ENCODE results near the gene NEK7. TPM values are rescaled to one million over a fixed set of nuclear protein-coding genes. Genes with fewer than 3 reads are reported as not detected.
"Not testable (repeated sequence)": the region's sequence is repeated elsewhere in the genome, so short reads cannot be mapped to it uniquely, and the experiment has no call there.

The NEK7 gene
- total RNA-seq, 1 donor from 2014 or later: 63.2 TPM

DNA sequence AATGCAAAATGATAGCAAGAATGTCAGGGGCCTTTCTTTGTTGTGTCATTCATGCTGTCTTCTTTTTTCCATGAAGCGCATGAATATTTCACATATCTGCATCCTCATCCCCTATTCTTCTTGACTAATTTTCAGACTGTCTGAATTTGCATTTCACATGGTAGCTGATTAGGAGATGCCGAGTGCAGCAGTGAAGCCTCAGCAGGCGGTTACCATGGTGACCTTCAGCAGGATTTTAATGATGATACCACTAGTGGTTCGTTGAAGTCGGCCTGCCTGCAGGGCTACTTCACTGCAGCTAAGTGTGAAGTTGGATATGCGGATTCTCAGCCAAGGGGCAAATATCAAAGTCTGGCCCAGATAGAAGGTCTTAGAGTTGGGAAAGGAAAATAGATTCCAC is 141.8 kb downstream of the NEK7 start:
- Mint-ChIP-seq H3K36me3 (peaks cover 20% of the 10 kb centered on the region), H3K27me3 (ENCODE audit: low read depth) (no peaks in the 10 kb centered on the region), H3K27ac (no peak overlapping the region), H3K4me1 (peaks cover 12% of the 10 kb centered on the region), H3K4me3 (no peak overlapping the region), H3K9me3 (no peaks in the 10 kb centered on the region)
- no peak for DNase-seq (ENCODE audit: low spot score in 2 of 2, unreplicated experiment in 2 of 2)
- TF ChIP-seq, protein P1, sequence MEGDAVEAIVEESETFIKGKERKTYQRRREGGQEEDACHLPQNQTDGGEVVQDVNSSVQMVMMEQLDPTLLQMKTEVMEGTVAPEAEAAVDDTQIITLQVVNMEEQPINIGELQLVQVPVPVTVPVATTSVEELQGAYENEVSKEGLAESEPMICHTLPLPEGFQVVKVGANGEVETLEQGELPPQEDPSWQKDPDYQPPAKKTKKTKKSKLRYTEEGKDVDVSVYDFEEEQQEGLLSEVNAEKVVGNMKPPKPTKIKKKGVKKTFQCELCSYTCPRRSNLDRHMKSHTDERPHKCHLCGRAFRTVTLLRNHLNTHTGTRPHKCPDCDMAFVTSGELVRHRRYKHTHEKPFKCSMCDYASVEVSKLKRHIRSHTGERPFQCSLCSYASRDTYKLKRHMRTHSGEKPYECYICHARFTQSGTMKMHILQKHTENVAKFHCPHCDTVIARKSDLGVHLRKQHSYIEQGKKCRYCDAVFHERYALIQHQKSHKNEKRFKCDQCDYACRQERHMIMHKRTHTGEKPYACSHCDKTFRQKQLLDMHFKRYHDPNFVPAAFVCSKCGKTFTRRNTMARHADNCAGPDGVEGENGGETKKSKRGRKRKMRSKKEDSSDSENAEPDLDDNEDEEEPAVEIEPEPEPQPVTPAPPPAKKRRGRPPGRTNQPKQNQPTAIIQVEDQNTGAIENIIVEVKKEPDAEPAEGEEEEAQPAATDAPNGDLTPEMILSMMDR (IDR thresholded peaks at IDR 0.05; ENCODE audit: unreplicated experiment): no peak

DNA sequence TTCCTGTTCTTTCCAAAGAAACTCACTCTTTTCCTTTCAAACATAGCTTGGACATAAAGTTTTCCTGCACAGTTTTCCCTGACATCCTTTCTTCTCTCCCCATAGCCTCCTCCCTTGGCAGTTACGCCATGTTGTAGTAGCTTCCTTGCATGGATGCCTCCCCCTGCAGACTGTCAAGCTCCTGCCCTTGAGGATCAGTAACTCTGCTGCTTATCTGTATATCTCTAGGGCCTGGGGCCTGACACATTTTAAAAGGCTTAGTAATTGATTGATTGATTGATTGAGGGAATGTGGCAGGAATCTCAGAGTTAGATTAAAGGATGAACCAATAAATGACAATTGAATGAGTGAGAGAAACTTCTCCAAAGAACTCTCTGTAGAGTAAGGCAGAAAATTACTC is 143.7 kb downstream of the NEK7 start:
- TF ChIP-seq, protein P1 (IDR thresholded peaks at IDR 0.05; ENCODE audit: unreplicated experiment): no peak
- no peak overlapping the region for H3K27ac Mint-ChIP-seq
- H3K4me3 Mint-ChIP-seq: no peak overlapping the region
- H3K27me3 Mint-ChIP-seq (ENCODE audit: low read depth): no peaks in the 10 kb centered on the region
- H3K9me3 Mint-ChIP-seq: no peaks in the 10 kb centered on the region
- no peak for DNase-seq (ENCODE audit: low spot score in 2 of 2, unreplicated experiment in 2 of 2)
- peaks cover 12% of the 10 kb centered on the region for H3K4me1 Mint-ChIP-seq
- peaks cover 20% of the 10 kb centered on the region for H3K36me3 Mint-ChIP-seq

DNA sequence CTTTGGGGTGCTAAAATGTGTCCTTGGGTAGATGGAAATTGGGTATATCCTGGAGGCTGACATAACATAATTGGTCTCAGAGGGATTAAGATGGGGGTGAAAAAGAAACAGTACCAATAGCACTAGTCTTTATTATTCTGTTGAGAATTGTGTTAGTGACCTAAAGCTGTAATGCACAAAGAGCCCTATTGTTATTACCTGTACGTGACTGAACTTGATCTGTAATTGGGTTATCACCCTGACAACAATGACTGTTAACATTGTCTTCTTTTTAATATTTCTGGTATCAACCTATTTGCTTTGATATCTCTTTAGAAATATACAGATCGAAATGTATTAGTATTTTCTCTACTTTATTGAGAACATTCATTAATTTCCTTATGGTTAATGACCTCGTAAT is 147.6 kb downstream of the NEK7 start:
- no peaks in the 10 kb centered on the region for H3K9me3 Mint-ChIP-seq
- H3K4me3 Mint-ChIP-seq: no peak overlapping the region
- H3K36me3 Mint-ChIP-seq: peaks cover 19% of the 10 kb centered on the region
- H3K27me3 Mint-ChIP-seq (ENCODE audit: low read depth): no peaks in the 10 kb centered on the region
- no peak for DNase-seq (ENCODE audit: low spot score in 2 of 2, unreplicated experiment in 2 of 2)
- H3K27ac Mint-ChIP-seq: no peak overlapping the region
- H3K4me1 Mint-ChIP-seq: peaks cover 22% of the 10 kb centered on the region
- TF ChIP-seq, protein P1 (IDR thresholded peaks at IDR 0.05; ENCODE audit: unreplicated experiment): no peak

DNA sequence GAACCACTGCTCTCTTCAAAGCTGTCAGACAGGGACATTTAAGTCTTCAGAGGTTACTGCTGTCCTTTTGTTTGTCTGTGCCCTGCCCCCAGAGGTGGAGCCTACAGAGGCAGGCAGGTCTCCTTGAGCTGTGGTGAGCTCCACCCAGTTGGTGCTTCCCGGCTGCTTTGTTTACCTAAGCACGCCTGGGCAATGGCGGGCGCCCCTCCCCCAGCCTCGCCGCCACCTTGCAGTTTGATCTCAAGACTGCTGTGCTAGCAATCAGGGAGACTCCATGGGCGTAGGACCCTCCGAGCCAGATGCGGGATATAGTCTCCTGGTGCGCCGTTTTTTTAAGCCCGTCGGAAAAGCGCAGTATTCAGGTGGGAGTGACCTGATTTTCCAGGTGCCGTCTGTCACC is 158.0 kb downstream of the NEK7 start:
- H3K9me3 Mint-ChIP-seq; H3K4me1 Mint-ChIP-seq; H3K27me3 Mint-ChIP-seq (ENCODE audit: low read depth); DNase-seq (ENCODE audit: low spot score in 2 of 2, unreplicated experiment in 2 of 2); H3K4me3 Mint-ChIP-seq; H3K27ac Mint-ChIP-seq: not testable (repeated sequence)
- peaks cover 50% of the 10 kb centered on the region for H3K36me3 Mint-ChIP-seq

DNA sequence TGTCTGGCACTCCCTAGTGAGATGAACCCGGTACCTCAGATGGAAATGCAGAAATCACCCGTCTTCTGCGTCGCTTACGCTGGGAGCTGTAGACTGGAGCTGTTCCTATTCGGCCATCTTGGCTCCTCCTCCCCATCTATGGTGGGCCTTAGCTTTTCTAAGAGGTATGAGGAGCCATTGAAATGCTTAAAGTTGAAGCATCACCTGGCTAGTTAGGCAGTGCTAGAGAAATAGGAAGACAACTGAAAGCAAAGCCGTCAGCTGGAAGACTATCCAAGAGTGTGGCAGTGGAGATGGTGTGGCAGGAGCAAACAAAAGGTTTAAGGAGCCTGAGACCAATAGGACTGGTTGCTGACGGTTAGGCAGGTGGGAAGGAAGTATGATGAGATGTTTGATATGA is 158.5 kb downstream of the NEK7 start:
- not testable (repeated sequence) for DNase-seq (ENCODE audit: low spot score in 2 of 2, unreplicated experiment in 2 of 2); H3K4me1 Mint-ChIP-seq; H3K4me3 Mint-ChIP-seq; H3K27ac Mint-ChIP-seq; H3K27me3 Mint-ChIP-seq (ENCODE audit: low read depth); H3K9me3 Mint-ChIP-seq
- peaks cover 45% of the 10 kb centered on the region for H3K36me3 Mint-ChIP-seq

DNA sequence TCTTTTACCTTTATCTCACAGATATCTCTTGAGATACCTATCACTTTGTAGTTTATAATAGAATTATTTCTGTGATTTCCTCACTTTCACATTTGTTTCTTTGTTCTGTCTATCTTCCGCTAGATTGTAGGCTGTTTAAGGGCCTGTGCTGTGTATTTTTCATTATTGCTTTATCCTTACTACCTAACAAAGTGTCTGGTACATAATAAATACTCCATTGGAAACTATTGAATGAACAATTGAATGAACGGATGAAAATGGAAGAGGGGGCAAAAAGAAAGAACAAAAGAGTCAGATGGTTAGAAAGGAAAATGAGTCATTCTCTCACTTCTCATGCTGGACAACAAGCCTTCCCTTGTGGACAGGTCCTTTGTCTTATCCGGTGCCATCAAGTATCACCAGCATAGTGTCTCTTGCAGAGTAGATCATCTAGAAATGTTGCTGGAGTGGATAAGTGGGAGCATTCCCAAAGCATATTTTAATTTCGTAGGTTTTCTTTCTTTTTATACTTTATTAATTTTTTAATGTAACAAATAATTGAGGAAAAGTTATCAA is 159.8 kb downstream of the NEK7 start:
- Mint-ChIP-seq H3K4me3 (no peak overlapping the region), H3K27me3 (ENCODE audit: low read depth) (no peaks in the 10 kb centered on the region), H3K27ac (peak overlapping the region; percentile 8), H3K36me3 (peaks cover 39% of the 10 kb centered on the region), H3K4me1 (no peaks in the 10 kb centered on the region), H3K9me3 (peaks cover 4% of the 10 kb centered on the region)
- TF ChIP-seq, protein P1 (IDR thresholded peaks at IDR 0.05; ENCODE audit: unreplicated experiment): no peak
- DNase-seq (ENCODE audit: low spot score in 2 of 2, unreplicated experiment in 2 of 2): no peak

DNA sequence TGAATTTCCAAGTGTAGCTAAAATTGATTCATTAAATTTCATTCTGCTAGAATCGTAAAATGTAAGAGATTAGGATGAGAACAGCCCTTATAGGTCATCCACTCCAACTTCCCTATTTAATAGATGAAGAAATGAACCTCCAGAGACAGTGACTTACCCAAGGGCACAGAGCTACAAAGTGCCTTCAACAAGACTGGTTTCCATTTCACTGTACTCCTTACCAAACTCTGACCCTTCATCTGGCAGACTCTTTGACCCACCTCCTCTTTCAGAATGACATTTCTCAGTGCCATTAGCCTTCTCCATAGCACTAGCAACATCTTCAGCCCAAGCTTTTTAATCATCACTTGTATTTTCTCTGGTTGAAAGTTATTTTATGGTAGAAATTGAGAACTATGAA is 161.3 kb downstream of the NEK7 start:
- H3K9me3 Mint-ChIP-seq: no peaks in the 10 kb centered on the region
- H3K27ac Mint-ChIP-seq: no peak overlapping the region
- H3K27me3 Mint-ChIP-seq (ENCODE audit: low read depth): no peaks in the 10 kb centered on the region
- TF ChIP-seq, protein P1 (IDR thresholded peaks at IDR 0.05; ENCODE audit: unreplicated experiment): no peak
- H3K36me3 Mint-ChIP-seq: peaks cover 34% of the 10 kb centered on the region
- DNase-seq (ENCODE audit: low spot score in 2 of 2, unreplicated experiment in 2 of 2): no peak
- H3K4me3 Mint-ChIP-seq: no peak overlapping the region
- no peaks in the 10 kb centered on the region for H3K4me1 Mint-ChIP-seq

All from mesothelial cell of epicardium (in vitro differentiated cells).